ENCODE results near the gene ADGRB3.
A peak's percentile ranks its signal among the peaks of the same experiment; 100 is the strongest.
"Not testable (repeated sequence)": the region's sequence is repeated elsewhere in the genome, so short reads cannot be mapped to it uniquely, and the experiment has no call there.

The ADGRB3 gene

DNA sequence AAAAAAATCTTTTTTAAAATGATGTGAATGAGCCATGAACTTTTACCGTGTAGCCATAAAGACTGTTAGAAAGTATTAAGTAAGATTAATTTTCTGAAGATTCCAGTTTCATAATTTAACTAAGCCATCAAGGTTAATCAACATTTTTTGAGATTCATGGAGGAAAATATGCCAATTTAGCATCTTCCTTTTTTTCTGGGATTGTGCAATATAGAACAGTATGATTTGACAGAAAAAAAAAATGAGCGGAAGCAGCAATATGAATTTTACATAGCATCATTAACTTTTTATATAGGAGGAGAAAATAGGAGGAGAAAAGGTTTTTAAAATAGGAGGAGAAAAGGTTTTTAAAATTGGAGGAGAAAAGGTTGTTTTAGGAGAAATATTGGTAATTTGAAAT, 306.3 kb downstream of the ADGRB3 start:
- no peak for DNase-seq (ENCODE audit: low read depth in 3 of 3)

DNA sequence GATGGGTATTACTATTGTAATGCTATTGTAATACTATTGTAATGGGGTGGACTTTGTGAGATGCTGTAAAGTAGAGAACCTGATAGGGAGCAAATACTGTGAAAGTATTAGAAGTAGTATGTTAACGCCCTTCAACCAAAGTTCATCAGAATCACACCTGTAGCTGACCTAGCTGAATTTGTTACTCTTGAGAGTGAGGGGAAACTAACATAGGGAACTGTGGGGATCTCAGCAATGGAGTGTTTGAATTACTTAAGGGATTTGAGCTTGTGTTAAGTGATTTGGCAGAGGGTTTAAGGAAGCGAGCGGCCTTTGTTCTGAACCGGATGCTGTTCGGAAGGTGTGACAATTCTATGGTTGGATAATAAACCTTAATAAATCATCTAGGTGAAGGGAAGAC, 312.6 kb downstream of the ADGRB3 start:
- DNase-seq (ENCODE audit: low read depth in 3 of 3) = no peak

DNA sequence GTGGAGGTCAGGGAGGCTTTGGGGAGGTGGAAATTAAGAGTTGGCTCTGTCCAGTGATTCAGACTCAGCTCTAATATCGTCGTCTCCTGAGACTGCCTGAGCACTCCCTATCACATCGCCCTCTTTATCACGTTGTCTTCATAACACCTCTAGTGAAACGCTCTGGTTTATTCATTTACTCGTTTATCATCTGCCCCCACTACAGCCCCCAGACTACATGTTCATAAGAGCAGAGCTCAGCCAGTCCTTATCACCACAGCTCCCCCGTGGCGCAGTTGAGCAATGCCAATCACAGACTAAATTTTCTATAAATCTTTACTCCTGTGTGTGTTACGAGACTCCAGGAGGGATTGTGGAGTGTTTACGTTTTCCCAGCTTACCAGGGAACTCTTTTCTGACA, 316.2 kb downstream of the ADGRB3 start:
- DNase-seq (ENCODE audit: low read depth in 3 of 3) = no peak

DNA sequence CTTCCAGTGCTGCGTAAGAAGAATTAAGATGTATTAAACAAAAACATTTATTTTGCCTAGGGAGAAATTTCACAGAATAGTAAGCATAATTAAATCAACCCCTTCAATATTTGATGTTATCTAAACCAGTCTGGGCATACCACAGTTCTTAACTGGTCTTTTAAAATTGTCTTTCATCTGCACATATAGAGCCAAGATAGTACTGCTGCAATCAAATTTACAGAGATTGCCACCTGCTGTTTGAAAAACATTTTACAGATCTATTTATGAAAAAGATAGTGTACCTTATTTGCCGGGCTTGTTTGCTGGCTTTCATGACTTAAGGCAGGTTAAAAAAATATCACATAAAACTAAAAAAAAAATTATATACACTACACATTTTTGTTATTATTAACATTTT, 323.2 kb downstream of the ADGRB3 start:
- no peak for DNase-seq (ENCODE audit: low read depth in 3 of 3)

DNA sequence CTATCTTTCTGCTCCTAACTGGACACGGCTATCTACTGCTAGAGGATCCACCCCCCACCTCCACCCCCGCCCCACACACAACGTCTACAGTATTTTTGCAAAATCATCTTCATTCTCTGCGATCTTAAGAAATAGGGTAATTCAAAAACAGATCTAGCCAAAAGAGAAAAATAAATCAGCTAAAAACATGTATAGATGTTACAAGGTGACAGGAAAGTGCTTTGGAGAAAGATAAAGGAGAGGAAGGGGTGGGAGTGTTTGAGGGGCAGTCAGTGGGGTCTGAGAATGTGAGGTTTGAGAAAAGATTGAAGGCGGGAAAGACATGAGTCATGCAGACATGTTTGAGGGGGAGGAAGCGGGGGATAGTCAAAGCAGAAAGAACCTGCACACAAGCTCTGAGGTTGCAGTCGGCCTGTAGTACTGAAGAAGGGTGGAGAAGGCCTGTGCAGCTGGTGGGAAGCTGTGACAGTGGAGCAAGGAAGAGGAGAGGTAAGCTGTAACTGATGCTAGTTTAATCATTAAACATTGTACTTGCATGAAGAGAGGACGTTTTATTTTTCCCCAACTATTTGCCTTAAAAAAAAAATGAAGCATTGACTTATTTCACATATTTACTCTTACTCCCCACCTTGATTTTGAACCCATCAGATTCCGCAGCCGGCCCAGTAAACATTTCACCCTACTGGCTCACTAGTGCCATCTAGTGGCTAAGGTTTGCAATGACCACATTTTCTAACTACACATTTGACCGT, 332.6 kb downstream of the ADGRB3 start:
- DNase-seq (ENCODE audit: low read depth in 3 of 3) = peak; percentile 5 to 9 (median 7)

DNA sequence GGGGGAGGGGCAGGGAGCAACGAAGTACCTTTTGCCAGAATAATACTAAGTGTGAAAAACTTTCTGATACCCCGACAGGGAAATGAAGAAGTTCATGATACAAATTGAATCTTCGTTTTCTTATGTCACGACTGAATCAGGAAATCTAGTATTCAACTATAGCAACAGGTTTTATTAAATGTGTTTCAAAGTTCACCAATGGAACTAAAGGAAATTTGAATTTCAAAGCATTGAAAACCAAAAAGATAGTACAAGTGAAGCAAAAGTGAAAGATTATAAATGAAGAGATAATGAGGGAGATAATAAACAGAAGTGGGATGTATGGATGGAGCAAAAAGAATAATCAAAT, 333.2 kb downstream of the ADGRB3 start:
- DNase-seq (ENCODE audit: low read depth in 3 of 3) = no peak

DNA sequence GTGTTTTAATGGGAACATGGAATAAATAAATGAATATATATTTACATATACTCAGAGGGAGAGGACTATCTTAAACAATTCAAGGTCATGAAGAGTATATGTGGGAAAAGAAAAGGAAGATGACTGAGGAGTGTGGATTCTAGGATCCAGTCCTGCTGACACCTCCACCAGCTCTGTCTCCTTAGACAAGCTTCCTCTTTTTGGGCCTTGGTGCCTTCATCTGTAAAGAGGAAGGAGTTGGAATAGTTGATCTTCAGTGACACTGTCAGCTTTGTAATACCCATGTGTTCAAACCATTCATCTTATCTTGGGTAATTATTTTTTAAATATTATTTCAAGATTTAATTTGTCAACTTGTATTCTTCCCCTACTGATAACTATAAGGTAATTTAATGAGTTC, 338.0 kb downstream of the ADGRB3 start:
- DNase-seq (ENCODE audit: low read depth in 3 of 3) = no peak

DNA sequence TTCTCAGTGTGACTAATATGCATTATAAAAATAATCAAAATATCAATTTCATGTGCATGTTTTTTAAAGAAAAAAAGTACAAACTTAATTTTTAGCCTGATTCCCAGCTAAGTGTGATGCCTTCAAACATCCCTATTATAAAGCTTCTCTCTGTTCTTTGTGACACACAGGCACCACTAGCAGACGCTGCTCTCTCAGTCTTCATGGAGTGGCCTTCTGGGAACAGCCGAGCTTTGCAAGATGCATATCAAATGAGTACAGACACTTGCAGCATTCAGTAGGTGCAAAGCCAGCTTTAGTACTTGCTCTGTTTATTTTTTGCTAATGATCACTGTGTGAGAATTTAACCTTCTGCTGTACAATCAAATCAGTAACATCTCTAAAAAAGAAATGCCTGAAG, 340.0 kb downstream of the ADGRB3 start:
- no peak for DNase-seq (ENCODE audit: low read depth in 3 of 3)

DNA sequence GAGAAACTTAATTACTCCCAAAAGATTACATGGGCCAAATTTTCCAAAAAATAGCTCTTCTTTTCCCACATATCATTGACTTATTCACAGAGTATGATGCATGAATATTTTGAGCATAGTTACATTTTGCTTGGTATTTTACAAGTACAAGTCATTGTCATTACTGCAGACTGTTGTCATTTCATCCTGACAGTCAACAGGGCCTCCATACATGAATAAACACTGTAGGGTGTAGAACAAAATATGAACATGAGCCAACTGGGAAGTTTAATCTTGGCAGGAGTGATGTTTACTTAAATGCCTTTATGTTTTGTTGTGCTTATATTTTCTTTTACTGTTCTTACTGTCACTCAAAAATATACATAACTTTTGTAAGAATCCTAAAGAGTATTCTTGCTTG, 340.7 kb downstream of the ADGRB3 start:
- no peak for DNase-seq (ENCODE audit: low read depth in 3 of 3)

DNA sequence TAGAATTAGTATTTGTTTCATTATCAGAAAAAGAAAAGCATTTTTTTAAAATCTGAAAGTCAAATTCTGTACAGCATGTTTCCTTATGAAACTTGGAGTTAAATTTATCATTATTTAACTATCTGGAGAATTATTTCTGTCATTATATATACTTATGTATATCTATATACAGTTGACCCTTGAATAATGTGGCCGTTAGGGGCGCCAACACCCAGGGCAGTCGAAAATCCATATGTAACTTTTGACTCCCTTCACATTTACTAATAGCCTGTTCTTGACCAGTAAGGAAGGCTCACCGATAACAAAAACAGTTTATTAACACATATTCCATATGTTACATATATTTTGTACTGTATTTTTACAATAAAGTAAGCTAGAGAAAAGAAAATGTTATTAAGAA, 341.2 kb downstream of the ADGRB3 start:
- DNase-seq (ENCODE audit: low read depth in 3 of 3) = no peak

DNA sequence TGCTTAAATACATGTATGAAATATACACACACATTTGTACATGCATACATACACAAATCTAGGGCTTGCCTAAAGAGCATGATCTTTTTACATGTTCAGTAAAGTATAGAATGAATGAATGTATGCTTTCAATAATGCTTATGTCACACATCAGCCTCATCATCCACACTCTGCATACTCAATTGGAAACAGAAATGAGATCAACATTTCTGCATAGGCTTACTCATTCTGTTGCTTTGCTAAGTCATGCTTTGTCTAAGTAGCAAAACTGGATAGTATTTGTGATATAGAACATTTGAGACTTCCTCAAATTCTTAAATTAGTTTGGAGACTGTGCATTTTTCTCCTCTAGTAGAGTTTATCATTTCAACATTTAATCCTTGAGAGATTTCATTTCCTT, 343.3 kb downstream of the ADGRB3 start:
- no peak for DNase-seq (ENCODE audit: low read depth in 3 of 3)

DNA sequence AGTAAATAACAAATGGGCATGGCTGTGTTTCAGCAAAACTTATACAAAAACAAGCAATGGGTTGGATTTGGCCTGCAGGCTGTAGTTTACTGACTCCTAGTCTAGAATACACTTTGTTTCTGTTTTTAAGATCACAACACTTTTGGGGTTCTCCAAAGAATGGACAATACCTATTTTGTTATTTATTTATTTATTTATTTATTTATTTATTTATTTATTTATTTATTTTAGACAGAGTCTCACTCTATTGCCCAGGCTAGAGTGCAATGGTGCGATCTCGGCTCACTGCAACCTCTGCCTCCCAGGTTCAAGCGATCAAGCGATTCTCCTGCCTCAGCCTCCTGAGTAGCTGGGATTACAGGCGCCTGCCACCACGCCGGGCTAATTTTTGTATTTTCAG, 346.6 kb downstream of the ADGRB3 start:
- DNase-seq (ENCODE audit: low read depth in 3 of 3) = not testable (repeated sequence)

DNA sequence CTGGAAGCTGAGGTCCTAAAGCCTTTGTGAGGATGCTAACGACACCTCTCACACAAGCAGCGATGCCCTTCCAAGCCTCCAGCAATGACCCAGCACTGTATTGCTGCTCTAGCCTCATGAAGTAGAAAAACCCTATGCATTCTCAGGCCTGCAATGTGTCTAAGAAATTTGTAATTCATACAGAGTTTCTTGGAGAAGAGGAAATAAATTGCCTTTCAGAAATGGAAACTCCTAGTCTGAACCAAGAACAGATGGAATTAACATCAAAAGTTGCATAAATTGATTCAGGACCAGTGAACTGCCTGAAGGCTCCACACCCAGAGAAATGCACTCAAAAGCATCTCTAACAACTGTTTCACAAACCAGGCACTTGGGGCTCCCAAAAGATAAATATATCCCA, 353.6 kb downstream of the ADGRB3 start:
- DNase-seq (ENCODE audit: low read depth in 3 of 3) = no peak

DNA sequence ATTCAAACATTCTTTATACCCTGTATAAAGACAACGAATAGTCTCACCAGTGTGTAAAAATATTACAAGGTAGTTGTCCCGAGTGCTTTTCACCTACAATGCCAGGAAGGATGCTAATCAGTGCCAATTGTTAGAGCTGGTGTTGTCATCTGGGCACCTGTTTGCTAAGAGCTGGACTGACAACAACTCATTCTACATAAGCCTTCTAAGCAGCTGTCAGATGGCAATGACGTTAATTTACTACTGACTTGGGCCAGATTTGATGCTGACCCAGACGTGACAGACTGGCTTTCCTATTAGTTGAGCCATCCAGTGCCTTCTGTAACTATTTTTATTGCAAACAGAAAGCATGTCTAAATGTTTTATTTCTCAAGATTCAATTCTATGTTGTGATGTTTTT, 355.2 kb downstream of the ADGRB3 start:
- DNase-seq (ENCODE audit: low read depth in 3 of 3) = no peak

DNA sequence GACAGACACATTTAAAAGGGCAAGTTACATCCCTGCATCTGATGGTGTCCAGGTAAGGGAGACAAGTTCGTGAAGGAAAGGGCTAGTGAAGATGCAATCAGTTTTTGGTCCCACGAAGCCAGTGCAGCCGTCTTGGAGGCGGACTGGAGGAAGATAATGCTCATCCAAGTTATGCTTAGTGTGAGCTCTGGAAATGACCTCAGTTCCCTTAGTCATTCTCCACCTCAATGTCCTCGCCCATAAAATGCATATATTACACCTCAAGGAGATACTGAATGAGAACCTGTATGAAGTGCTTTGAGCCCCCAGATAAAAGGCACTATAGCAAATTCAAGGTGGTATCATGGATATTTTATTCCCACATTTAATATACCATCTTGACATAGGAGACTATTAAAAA, 358.8 kb downstream of the ADGRB3 start:
- no peak for DNase-seq (ENCODE audit: low read depth in 3 of 3)

DNA sequence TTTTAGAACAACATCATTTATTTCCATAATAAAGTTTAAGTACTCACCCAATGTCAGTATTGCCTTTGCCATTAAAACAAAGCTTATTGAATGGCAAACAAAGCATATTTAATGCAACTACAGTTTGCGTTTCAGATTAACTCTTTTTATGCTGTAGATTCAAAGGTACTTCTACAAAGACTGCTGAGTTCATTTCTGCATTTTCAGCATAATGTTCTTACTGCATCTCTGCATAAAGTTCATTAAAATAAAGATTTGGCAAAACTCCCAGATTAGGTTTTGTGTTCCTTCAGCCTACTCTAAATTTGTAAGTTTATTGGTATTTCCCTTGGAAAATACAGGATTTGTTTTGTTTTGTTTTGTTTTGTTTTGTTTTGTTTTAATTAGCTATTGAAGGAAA, 359.4 kb downstream of the ADGRB3 start:
- DNase-seq (ENCODE audit: low read depth in 3 of 3) = no peak

DNA sequence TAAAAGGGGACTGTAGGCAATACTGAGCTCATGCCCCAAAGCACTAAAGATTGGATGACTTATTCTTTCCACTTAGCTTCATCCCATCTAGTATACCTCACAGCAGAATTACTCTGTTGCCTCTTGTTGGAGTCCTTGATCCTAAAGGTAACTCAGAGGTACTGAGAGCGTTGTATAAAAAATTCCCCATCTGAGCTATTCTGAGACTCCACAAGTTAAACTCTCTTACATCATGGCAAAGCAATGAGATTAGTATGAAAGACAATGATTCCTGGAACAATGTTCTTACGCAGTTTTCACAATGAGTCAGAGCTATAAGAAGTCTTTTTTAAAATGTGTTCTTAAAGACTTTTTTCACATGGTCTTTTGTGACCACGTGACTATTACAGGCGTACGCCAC, 370.1 kb downstream of the ADGRB3 start:
- no peak for DNase-seq (ENCODE audit: low read depth in 3 of 3)

DNA sequence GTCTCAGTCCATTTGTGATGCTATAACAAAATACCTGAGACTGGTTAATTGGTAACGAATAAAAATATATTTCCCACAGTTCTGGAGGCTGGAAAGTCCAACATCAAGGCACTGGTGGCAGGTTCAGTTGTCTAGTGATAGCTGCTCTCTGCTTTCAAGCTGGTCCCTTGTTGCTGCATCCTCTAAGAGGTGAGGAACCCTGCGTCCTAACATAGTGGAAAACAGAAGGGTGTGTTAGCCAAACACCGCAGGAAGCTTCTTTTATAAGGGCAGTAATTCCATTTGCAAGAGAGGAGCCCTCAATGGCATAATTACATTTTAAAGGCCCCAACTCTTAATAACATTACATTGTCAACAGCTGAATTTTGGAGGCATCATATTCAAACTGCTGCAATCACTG, 372.7 kb downstream of the ADGRB3 start:
- DNase-seq (ENCODE audit: low read depth in 3 of 3) = no peak

DNA sequence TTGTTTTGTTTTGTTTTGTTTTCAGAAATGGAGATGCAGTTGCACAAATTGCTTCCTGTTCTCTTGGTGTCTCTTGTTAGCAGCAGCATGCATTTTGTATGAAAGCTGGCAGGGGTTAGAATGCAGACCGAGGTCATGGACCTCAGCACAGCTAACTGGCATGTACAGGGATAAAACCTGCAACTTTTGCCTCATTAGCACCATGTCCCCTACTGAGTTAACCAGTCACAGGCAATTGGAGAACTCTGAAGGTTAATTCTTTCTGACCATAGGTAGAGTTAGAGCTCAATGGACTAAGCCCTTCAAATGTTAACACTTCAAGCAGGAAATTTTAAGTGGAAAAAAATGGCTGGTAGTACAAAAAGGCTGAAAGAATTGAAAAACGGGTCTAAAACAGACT, 377.1 kb downstream of the ADGRB3 start:
- DNase-seq (ENCODE audit: low read depth in 3 of 3) = no peak

DNA sequence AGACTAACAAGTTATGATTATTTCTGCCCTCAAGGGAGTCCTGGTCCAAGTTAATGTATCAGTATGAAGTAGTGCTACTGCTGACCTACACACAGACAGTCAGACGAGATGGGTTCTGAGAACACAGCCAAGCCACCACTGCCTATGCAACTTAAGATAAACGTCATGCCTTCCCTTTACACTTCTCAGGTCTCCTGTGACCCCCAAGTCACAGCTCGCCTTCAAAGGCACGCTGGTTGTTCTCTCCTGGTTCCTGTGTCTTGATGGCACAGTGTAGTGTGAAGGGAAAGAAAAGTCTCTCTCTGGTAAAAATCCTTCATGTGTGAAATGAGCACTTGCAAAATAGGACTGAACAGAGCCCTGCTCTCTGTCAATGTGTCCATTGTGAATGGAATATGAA, 377.8 kb downstream of the ADGRB3 start:
- no peak for DNase-seq (ENCODE audit: low read depth in 3 of 3)

DNA sequence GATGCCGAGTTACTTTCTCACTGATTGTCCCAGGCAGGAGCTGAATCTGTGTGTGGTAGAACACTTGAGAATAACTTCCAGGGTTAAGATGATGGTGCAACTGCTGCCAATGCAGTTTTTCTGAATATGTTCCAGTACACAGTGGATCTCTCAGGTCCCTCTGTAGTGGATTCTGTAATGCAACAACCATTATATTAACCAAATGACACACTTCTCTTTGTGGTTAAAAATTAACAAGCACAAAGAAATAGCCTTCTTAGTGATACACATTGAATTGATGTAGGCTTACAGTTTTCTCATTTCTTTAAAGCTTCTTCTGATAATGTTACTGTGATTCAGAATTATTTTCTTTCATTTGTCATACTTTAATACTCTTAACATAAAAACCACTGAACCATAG, 383.8 kb downstream of the ADGRB3 start:
- no peak for DNase-seq (ENCODE audit: low read depth in 3 of 3)

DNA sequence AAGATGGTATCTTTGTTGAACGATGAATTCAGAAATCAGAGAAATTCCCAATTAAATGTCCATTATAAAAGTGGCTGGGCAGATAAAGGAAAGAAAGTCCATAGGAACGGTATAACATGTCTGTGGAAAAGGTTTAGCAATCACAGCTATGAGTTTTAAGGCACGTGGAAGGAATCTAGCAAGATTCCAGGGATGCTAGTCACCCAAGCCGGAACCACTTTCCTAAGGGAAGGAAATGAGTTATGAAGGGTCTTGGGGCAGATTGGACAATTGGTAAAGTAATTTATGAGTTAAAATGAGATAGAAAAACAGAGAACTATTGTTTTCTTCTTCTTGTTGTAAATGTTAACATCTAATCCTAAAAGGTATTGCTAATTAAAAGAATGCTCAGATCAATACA, 384.8 kb downstream of the ADGRB3 start:
- DNase-seq (ENCODE audit: low read depth in 3 of 3) = no peak

DNA sequence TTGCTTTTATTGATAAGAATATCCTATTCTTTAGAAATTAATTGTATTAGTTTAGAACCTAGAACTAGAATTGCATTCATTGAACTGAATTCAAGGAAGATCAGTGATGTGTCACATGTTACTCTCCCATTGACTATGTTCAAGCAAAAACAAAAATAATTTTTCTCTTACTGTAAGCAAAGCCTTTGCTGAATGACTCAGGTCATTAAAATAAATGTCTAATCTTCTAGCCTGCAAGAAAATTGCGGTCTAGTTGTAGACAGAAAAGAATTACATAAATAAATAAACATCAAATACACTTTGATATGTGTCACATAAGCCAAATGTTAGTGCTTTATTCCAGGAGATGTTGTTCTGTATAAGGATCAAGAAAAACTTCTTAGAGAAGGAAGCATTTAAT, 387.9 kb downstream of the ADGRB3 start:
- no peak for DNase-seq (ENCODE audit: low read depth in 3 of 3)

DNA sequence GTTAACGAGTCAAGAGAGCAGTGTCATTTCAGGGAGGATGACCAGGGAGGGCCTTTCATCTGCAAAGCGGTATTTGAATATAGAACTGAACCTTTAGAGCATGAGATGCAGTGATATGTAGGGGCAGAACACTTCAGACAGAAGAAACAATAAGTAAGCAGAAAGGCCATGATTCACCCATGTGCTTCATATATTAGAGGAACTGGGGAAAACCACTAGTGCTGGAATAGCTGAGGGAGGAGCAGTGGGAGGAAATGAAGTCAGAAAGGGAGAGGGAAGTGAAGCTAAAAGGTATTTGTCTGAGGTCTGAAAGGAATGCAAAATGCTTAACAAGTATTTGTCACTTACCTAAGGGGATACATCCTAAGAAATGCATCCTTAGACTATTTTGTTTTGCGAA, 391.2 kb downstream of the ADGRB3 start:
- DNase-seq (ENCODE audit: low read depth in 3 of 3) = no peak

DNA sequence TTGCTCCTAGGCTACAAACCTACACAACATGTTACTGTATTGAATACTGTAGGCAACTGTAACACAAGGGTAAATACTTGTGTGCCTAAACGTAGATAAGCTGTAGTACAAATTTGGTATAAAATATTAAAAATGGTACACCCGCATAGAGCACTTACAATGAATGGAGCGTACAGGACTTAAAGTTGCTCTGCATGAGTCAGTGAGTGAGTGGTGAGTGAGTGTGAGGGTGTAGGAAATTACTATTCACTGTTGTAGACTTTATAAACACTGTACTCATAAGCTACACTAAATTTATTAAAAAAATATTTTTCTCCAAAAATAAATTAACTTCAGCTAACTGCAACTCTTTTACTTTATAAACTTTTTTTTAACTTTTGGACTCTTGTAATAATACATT, 391.6 kb downstream of the ADGRB3 start:
- DNase-seq (ENCODE audit: low read depth in 3 of 3) = no peak

Measured in stimulated activated CD4-positive, alpha-beta T cell treated with anti-CD3 and anti-CD28 coated beads, TNF-alpha, amount 100 ng/mL, for 4 hours (primary cell).